ENCODE data around the gene LTO1. TPM values are rescaled to one million over a fixed set of nuclear protein-coding genes. Genes with fewer than 3 reads are reported as not detected.

LTO1 gene
- total RNA-seq, 1 donor from 2014 or later = 20.0 TPM

- Mint-ChIP-seq H3K27me3 (ENCODE audit: low read depth, unreplicated experiment) (no peaks in the 10 kb centered on the region), H3K9me3 (ENCODE audit: unreplicated experiment) (no peaks in the 10 kb centered on the region), H3K36me3 (ENCODE audit: low read depth, unreplicated experiment) (peaks cover 6% of the 10 kb centered on the region), H3K27ac (ENCODE audit: unreplicated experiment) (no peak overlapping the region), H3K4me1 (ENCODE audit: low read depth, unreplicated experiment) (peaks cover 4% of the 10 kb centered on the region), H3K4me3 (ENCODE audit: unreplicated experiment) (peak overlapping the region; percentile 75)
- Histone ChIP-seq H3K4me3 (ENCODE audit: insufficient read depth, low read depth, low read length) (peak overlapping the region; percentile 98), H3K9me3 (ENCODE audit: insufficient read depth, low read depth, low read length) (no peaks in the 10 kb centered on the region), H3K4me1 (ENCODE audit: insufficient read depth, low read length) (peaks cover 31% of the 10 kb centered on the region), H3K27ac (ENCODE audit: low read depth, low read length) (peak overlapping the region; percentile 94), H3K9ac (ENCODE audit: low read length) (peak overlapping the region; percentile 97), H3K79me2 (ENCODE audit: insufficient read depth, low read length) (peaks cover 91% of the 10 kb centered on the region), H4K20me1 (ENCODE audit: insufficient read depth, low read length) (peaks cover 58% of the 10 kb centered on the region), H3K36me3 (ENCODE audit: insufficient read depth, low read length) (peaks cover 20% of the 10 kb centered on the region), H3K27me3 (ENCODE audit: insufficient read depth, low read length) (no peaks in the 10 kb centered on the region), H2AFZ (ENCODE audit: low read depth, low read length) (no peak overlapping the region), H3K4me2 (ENCODE audit: low read length) (peak overlapping the region; percentile 99)
- FAIRE-seq = no peak
- DNase-seq (ENCODE audit: low read depth) = no peak
- TF ChIP-seq, protein P1, sequence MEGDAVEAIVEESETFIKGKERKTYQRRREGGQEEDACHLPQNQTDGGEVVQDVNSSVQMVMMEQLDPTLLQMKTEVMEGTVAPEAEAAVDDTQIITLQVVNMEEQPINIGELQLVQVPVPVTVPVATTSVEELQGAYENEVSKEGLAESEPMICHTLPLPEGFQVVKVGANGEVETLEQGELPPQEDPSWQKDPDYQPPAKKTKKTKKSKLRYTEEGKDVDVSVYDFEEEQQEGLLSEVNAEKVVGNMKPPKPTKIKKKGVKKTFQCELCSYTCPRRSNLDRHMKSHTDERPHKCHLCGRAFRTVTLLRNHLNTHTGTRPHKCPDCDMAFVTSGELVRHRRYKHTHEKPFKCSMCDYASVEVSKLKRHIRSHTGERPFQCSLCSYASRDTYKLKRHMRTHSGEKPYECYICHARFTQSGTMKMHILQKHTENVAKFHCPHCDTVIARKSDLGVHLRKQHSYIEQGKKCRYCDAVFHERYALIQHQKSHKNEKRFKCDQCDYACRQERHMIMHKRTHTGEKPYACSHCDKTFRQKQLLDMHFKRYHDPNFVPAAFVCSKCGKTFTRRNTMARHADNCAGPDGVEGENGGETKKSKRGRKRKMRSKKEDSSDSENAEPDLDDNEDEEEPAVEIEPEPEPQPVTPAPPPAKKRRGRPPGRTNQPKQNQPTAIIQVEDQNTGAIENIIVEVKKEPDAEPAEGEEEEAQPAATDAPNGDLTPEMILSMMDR (IDR thresholded peaks at IDR 0.05; ENCODE audit: insufficient read depth, low read depth, low read length) = no peak
- no peak for TF ChIP-seq EZH2 (IDR thresholded peaks at IDR 0.05; ENCODE audit: insufficient read depth, low read length)
Measured at GRCh38 chr11:69643646-69644045, 31.5 kb downstream of the LTO1 start.

GRCh38 chr11:69642913-69643632 is 32.1 kb downstream of the LTO1 start:
- Histone ChIP-seq H4K20me1 (ENCODE audit: insufficient read depth, low read length) (peaks cover 52% of the 10 kb centered on the region), H3K27me3 (ENCODE audit: insufficient read depth, low read length) (no peaks in the 10 kb centered on the region), H3K9me3 (ENCODE audit: insufficient read depth, low read depth, low read length) (no peaks in the 10 kb centered on the region), H3K79me2 (ENCODE audit: insufficient read depth, low read length) (peaks cover 85% of the 10 kb centered on the region), H3K27ac (ENCODE audit: low read depth, low read length) (peak overlapping the region; percentile 94), H2AFZ (ENCODE audit: low read depth, low read length) (no peak overlapping the region), H3K36me3 (ENCODE audit: insufficient read depth, low read length) (peaks cover 17% of the 10 kb centered on the region), H3K4me2 (ENCODE audit: low read length) (peak overlapping the region; percentile 99), H3K9ac (ENCODE audit: low read length) (peak overlapping the region; percentile 97), H3K4me3 (ENCODE audit: insufficient read depth, low read depth, low read length) (peak overlapping the region; percentile 98), H3K4me1 (ENCODE audit: insufficient read depth, low read length) (peaks cover 36% of the 10 kb centered on the region)
- H3K27ac Mint-ChIP-seq (ENCODE audit: unreplicated experiment) = no peak overlapping the region
- DNase-seq (ENCODE audit: low read depth) = peak; percentile 44
- H3K36me3 Mint-ChIP-seq (ENCODE audit: low read depth, unreplicated experiment) = peaks cover 4% of the 10 kb centered on the region
- no peaks in the 10 kb centered on the region for H3K9me3 Mint-ChIP-seq (ENCODE audit: unreplicated experiment)
- TF ChIP-seq, protein P1 (IDR thresholded peaks at IDR 0.05; ENCODE audit: insufficient read depth, low read depth, low read length) = peak; percentile 60
- no peak for TF ChIP-seq EZH2 (IDR thresholded peaks at IDR 0.05; ENCODE audit: insufficient read depth, low read length)
- FAIRE-seq = no peak
- no peaks in the 10 kb centered on the region for H3K27me3 Mint-ChIP-seq (ENCODE audit: low read depth, unreplicated experiment)
- peaks cover 4% of the 10 kb centered on the region for H3K4me1 Mint-ChIP-seq (ENCODE audit: low read depth, unreplicated experiment)
- H3K4me3 Mint-ChIP-seq (ENCODE audit: unreplicated experiment) = peak overlapping the region; percentile 84

DNA sequence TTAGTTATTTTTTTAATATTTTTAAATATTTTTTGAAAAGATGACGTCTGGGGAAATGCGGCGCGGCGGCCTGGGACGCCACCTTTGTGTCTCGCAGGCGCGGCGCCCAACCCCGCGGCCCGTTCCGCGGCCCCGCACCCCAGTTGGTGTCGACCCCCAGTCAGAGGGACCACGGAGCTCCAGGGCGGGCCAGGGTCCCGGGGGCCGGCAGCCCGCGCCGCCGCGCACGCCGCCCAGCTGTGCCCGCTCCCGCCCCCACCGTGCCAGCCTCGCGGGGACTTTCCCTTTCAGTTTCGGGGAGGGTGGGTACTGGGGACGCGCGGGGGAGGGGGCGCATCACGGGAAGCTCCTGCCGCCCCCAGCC is 32.6 kb downstream of the LTO1 start:
- peaks cover 42% of the 10 kb centered on the region for H3K4me1 ChIP-seq (ENCODE audit: insufficient read depth, low read length)

More for the DNA sequence above, 32.6 kb downstream of the LTO1 start:
- no peak for DNase-seq (ENCODE audit: low read depth)
- Histone ChIP-seq H3K36me3 (ENCODE audit: insufficient read depth, low read length) (peaks cover 13% of the 10 kb centered on the region), H3K79me2 (ENCODE audit: insufficient read depth, low read length) (peaks cover 79% of the 10 kb centered on the region), H2AFZ (ENCODE audit: low read depth, low read length) (no peak overlapping the region), H3K4me2 (ENCODE audit: low read length) (peak overlapping the region; percentile 99), H3K9me3 (ENCODE audit: insufficient read depth, low read depth, low read length) (no peaks in the 10 kb centered on the region), H3K27me3 (ENCODE audit: insufficient read depth, low read length) (no peaks in the 10 kb centered on the region), H4K20me1 (ENCODE audit: insufficient read depth, low read length) (peaks cover 47% of the 10 kb centered on the region), H3K9ac (ENCODE audit: low read length) (peak overlapping the region; percentile 97), H3K4me3 (ENCODE audit: insufficient read depth, low read depth, low read length) (peak overlapping the region; percentile 98), H3K27ac (ENCODE audit: low read depth, low read length) (peak overlapping the region; percentile 94)
- FAIRE-seq = no peak
- Mint-ChIP-seq H3K27ac (ENCODE audit: unreplicated experiment) (no peak overlapping the region), H3K4me3 (ENCODE audit: unreplicated experiment) (peak overlapping the region; percentile 77), H3K36me3 (ENCODE audit: low read depth, unreplicated experiment) (peaks cover 3% of the 10 kb centered on the region), H3K27me3 (ENCODE audit: low read depth, unreplicated experiment) (no peaks in the 10 kb centered on the region), H3K9me3 (ENCODE audit: unreplicated experiment) (no peaks in the 10 kb centered on the region), H3K4me1 (ENCODE audit: low read depth, unreplicated experiment) (peaks cover 4% of the 10 kb centered on the region)
- no peak for TF ChIP-seq EZH2 (IDR thresholded peaks at IDR 0.05; ENCODE audit: insufficient read depth, low read length)
- TF ChIP-seq, protein P1 (IDR thresholded peaks at IDR 0.05; ENCODE audit: insufficient read depth, low read depth, low read length) = no peak
